ENCODE results near the gene TACC2.
A peak's percentile ranks its signal among the peaks of the same experiment; 100 is the strongest.

The TACC2 gene

DNA sequence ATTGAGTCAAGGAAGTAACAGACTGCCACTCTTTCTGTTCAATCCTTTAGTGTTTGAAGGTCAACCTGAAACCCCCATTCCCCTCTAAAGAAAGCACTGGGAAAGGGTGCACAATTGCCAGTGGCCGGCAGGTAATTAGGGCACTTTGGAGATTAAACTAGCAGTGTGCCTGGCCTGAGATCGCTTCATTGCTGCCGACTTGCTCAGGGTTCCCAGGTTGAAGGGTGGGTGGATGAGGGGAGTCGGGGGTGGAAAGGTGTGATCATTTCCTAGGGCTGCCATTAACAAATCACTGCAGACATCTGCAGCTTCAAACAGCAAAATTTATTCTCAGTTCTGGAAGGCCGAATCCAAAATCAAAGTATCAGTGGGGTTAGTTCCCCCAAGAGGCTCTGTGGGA lies 265.9 kb downstream of the TACC2 start:
- no peak for DNase-seq

GRCh38 chr10:122255509-122256301 lies 266.7 kb downstream of the TACC2 start:
- no peak for DNase-seq

GRCh38 chr10:122257041-122257440 lies 268.1 kb downstream of the TACC2 start:
- no peak for DNase-seq

DNA sequence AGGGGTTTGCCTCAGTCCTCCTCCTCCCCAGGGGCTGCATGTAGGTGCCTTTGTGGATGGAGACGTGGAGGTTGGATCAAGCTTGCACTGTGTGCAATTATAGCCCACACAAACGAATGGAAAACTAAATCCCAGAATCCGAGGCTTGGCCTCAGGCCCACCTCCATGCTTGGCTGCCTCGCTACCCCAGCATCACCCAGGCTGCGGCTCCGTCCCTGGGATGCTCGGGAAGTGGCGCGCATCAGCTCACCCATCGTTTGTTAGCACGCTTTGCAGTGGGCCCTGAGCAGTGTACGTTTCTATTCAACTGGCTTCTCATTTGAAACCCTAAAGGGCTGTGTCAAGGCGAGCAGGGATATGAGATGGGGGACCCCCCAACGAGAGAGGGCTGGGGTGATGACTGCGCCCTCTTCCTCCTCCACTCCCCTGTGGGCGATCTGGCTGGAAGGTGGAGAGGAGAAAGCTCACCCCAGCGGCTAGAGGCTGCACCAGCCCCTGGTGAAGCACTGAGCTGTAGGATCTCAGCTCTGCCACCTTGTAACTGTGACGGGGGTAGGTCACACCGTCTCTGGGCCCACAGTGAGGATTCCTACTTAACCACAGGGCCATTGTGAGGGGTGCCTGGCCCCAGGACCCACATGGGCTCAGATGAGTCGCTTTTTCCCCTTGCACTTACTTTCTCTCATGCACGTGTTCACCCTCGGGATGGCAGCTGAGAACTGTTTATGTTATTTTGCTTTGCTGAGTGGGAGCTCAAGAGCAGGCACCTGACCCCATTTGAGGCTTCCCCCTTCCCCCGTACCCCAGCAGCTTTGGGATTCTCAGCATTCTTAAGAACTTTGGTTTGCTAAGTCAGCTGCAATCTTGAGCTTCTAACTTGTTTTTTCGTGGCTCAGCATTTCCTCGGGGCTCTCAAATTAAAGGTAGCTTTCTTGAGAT lies 269.4 kb downstream of the TACC2 start:
- DNase-seq: no peak

GRCh38 chr10:122259075-122259466 lies 270.1 kb downstream of the TACC2 start:
- DNase-seq: no peak

- DNase-seq: no peak
These were observed 272.6 kb downstream of the TACC2 start for GRCh38 chr10:122261584-122261983.

DNA sequence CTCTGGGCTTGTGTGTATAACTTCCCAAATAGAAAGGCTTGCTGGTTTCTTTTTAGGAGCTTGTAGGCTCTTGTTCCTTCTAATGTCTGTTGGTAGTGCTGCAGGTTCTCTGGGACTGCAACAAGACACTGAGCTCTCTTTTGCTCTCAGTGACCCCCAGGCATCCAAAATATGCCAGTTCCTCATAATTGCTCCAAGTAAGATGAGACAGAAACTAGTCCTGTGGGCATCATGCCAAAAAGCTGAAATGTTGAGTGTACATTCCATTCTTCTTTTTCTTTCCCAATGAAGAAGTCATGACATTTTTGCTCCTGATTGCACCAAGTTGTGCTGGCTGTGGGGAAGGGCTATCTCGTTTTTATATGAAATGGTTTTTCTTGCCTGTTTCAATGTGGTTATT lies 275.0 kb downstream of the TACC2 start:
- no peak for DNase-seq

- DNase-seq: no peak
These were observed 275.5 kb downstream of the TACC2 start for GRCh38 chr10:122264436-122264835.

DNA sequence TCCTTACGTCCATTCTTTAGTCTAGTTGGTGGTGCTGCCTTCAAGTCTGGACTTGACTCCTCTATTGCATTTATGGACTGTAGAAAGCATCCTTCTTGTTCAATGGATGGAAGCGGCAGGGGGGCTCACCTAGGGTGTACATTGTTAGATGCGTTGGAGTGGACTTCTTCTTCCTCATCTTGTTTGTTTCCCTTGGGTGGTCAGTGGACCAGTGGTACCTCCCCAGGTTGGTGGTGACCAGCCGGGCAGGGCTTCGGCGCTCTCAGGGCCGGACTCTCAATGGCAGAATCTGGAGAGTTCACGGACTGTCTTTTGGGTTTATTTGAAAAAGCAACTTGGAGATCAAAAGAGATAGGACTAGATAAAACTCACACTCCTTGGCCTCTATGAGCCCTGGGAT lies 276.0 kb downstream of the TACC2 start:
- no peak for DNase-seq

DNA sequence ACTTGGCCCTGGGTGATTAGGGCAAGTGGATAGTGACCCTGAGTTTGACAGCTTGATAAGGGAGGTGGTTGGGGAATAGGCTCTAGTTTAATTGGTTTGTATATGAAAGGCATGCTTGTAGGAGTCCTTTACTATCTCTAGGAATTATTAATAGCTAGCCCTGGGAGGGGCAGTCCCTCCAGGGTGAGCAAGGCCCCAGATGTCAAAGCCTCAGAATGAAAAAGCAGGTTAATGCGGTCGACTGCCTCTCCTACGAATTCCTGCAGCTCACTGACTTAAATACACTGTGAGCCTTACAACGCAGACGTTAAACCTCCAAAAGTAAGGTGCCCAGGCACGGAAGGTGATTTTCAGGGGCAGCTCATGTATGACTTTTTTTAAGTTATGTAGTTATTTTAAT lies 276.9 kb downstream of the TACC2 start:
- DNase-seq: no peak

GRCh38 chr10:122267849-122268737 lies 279.1 kb downstream of the TACC2 start:
- peak; percentile 53 to 65 for DNase-seq

- no peak for DNase-seq
These were observed 280.2 kb downstream of the TACC2 start for GRCh38 chr10:122269059-122269687.

DNA sequence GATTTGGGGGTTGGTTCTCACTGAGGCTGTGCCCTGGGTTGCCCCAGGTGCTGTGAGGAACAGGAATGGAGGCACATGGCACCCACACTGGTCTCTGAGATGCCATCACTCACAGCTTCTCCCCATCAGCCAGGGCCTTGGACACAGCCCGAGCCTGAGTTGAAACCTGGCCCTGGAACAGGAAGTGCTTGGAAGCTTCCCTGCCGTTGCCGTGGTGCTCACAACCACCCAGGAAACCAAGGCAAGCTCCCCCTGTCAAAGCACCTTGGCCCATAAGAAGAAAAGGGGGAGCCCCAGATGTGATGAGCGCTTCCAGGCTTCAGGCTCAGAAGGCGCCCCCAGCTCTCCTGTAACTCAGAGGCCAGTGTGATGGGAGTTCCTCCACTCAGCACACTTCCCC lies 282.1 kb downstream of the TACC2 start, which contains the start of gene BTBD16:
Gene BTBD16, plus strand, starts transcription at position 221 of the 400 bp plus-strand sequence. CDS start 3,786 bp downstream, outside the sequence.
- no peak for DNase-seq

GRCh38 chr10:122273966-122274545 lies 285.1 kb downstream of the TACC2 start:
- no peak for DNase-seq

GRCh38 chr10:122276611-122277208 lies 287.7 kb downstream of the TACC2 start:
- DNase-seq: no peak

DNA sequence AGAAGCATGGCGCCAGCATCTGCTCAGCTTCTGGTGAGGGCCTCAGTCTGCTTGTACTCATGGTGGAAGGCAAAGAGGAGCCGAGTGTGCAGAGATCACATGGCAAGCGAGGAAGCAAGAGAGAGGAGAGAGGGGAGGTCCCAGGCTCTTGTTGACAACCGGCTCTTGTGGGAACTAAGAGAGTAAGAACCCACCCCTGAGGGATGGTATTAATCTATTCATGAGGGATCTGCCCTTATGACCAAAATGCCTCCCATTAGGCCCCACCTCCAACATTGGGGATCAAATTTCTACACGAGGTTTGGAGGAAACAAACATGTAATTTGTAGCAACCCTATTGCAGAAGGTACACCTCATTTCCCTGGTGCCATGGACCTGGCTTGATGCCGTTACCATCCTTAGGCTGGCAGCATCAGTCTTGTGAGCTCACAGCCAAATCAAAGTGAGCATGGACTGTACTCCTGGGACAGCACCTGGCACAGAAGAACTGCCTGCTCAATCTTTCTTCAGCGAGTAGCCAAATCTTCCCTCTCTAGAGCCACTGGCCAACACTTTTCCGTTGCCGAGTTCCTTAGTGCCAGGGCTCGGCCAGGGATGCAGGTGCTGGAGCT lies 288.7 kb downstream of the TACC2 start:
- no peak for DNase-seq

GRCh38 chr10:122279725-122280141 lies 290.8 kb downstream of the TACC2 start:
- DNase-seq: peak in 1 of 2 donors; percentile 27

- DNase-seq: no peak
These were observed 291.2 kb downstream of the TACC2 start for GRCh38 chr10:122280156-122280555.

DNA sequence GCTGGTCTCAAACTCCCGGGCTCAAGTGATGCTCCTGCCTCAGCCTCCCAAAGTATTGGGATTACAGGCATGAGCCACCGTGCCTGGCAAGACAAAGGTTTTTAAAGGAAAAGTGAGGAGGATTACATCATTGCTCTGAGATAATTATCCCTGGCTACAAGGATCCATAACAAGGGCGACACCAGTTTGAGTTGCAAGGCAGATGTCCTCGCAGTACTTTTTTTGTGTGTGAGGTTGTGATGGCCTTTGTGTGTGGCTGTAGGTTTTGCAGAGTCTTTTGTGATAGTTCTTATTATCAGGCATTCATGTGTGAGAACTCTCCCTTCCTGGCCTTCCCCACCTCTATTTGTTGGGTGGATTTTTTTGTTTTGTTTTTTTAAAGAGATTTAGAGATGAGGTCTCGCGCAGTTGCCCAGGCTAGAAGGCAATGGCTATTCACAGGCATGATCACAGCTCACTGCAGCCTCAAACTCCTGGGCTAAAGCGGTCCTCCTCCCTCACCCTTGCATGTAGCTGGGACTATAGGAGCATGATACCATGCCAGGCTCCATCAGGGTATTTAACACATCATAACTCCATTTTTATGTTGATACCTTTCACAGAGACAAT lies 292.2 kb downstream of the TACC2 start:
- DNase-seq: no peak

DNA sequence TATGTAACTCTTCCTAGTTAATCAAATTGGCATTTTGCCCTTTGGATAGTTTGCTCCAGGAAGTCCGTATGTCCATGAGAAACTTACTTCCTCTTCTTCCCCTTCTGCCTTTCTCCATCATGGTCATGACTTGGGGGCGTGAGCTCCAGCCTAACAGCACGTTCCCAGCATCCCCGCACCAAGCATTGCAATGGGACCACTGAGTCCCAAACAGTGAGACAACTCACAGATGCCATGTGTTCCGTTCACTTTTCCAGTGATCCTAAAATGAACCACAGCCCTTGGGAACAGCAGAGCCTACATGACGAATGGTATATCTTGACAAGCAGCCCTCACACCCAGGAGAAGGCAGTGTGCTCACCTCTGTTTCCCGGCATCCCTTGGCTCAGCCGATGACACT lies 292.8 kb downstream of the TACC2 start:
- no peak for DNase-seq

Measured in stimulated activated CD4-positive, alpha-beta T cell treated with anti-CD3 and anti-CD28 coated beads, Interleukin-2, amount 100 ng/mL, for 24 hours (primary cell).